ENCODE results near the gene ANKEF1. TPM values are rescaled to one million over a fixed set of nuclear protein-coding genes. Genes with fewer than 3 reads are reported as not detected.
"Not testable (repeated sequence)": the region's sequence is repeated elsewhere in the genome, so short reads cannot be mapped to it uniquely, and the experiment has no call there.

The ANKEF1 gene
- polyA plus RNA-seq, 1 donor (not counting 4 experiments of a cell fraction or from before 2014, with no cell fraction given): 12.4 TPM

- no peak for TF ChIP-seq EZH2 (IDR thresholded peaks at IDR 0.05; ENCODE audit: low read length)
- TF ChIP-seq CTCF (optimal IDR thresholded peaks at IDR 0.05 in 1 of 3, IDR thresholded peaks at IDR 0.05 in 1 of 3, conservative IDR thresholded peaks at IDR 0.05 in 1 of 3; ENCODE audit: extremely low read depth in 1 of 3, insufficient read depth in 2 of 3, low read length in 3 of 3): no peak
- H3K4me3 ChIP-seq (ENCODE audit: control insufficient read depth in 2 of 3, extremely low read depth in 1 of 3, insufficient read depth in 2 of 3, low read depth in 1 of 3, low read length in 3 of 3): peak overlapping the region in 1 of 3 experiments; percentile 32
- no peak overlapping the region for H3K9ac ChIP-seq (ENCODE audit: control insufficient read depth, extremely low read depth, insufficient read depth, low read length)
- dilution Hi-C loops (cut with MboI; ENCODE audit: extremely low pct_ligation_motif_present, low sequenced_read_pairs): no loop called here
- FAIRE-seq: no peak
- peaks cover 16% of the 10 kb centered on the region for H3K79me2 ChIP-seq (ENCODE audit: control insufficient read depth, insufficient read depth, low read length)
- peaks cover 0 to 8% of the 10 kb centered on the region in 2 experiments for H3K36me3 ChIP-seq (ENCODE audit: control insufficient read depth in 2 of 2, extremely low read depth in 1 of 2, insufficient read depth in 2 of 2, low read length in 2 of 2)
- peak overlapping the region; percentile 44 for H2AFZ ChIP-seq (ENCODE audit: control insufficient read depth, low read length)
- DNase-seq (ENCODE audit: low read depth, low spot score): no peak
- H3K27ac ChIP-seq (ENCODE audit: control insufficient read depth, insufficient read depth, low read length): no peak overlapping the region
- H3K27me3 ChIP-seq (ENCODE audit: control insufficient read depth, extremely low read depth, insufficient read depth, low read length): no peaks in the 10 kb centered on the region
- peaks cover 9% of the 10 kb centered on the region for H3K4me1 ChIP-seq (ENCODE audit: control insufficient read depth, extremely low read depth, insufficient read depth, low read length)
- peak overlapping the region; percentile 60 for H3K4me2 ChIP-seq (ENCODE audit: control insufficient read depth, extremely low read depth, insufficient read depth, low read depth, low read length)
- H3K9me3 ChIP-seq (ENCODE audit: control insufficient read depth, low read depth, low read length): no peaks in the 10 kb centered on the region
- no peaks in the 10 kb centered on the region for H4K20me1 ChIP-seq (ENCODE audit: control insufficient read depth, extremely low read depth, insufficient read depth, low read length)
- no peaks in the 10 kb centered on the region for H3K9me1 ChIP-seq (ENCODE audit: control insufficient read depth, extremely low read depth, insufficient read depth, low read length)
Measured at GRCh38 chr20:10033905-10034650, 709 bp upstream of the ANKEF1 start.

DNA sequence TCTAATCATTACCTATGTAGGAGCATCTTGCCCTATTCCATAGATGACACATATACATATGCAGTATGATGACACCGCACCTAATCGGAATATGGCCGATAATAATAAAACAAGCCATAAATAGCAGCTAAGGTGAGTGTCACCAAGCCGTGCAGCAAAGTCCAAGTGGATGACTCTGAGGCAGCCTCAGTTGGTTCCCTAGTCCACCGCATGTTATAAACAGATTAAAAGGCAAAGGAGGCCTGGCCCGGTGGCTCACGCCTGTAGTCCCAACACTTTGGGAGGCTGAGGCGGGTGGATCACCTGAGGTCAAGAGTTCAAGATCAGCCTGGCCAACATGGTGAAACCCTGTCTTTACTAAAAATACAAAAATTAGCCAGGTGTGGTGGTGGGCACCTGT lies 1.5 kb downstream of the ANKEF1 start:
- H3K36me3 ChIP-seq (ENCODE audit: control insufficient read depth in 2 of 2, extremely low read depth in 1 of 2, insufficient read depth in 2 of 2, low read length in 2 of 2); H3K9me3 ChIP-seq (ENCODE audit: control insufficient read depth, low read depth, low read length); FAIRE-seq; H3K4me3 ChIP-seq (ENCODE audit: control insufficient read depth in 2 of 3, extremely low read depth in 1 of 3, insufficient read depth in 2 of 3, low read depth in 1 of 3, low read length in 3 of 3); H3K4me2 ChIP-seq (ENCODE audit: control insufficient read depth, extremely low read depth, insufficient read depth, low read depth, low read length); H3K9me1 ChIP-seq (ENCODE audit: control insufficient read depth, extremely low read depth, insufficient read depth, low read length); H2AFZ ChIP-seq (ENCODE audit: control insufficient read depth, low read length); DNase-seq (ENCODE audit: low read depth, low spot score); H3K27me3 ChIP-seq (ENCODE audit: control insufficient read depth, extremely low read depth, insufficient read depth, low read length); H3K27ac ChIP-seq (ENCODE audit: control insufficient read depth, insufficient read depth, low read length); H4K20me1 ChIP-seq (ENCODE audit: control insufficient read depth, extremely low read depth, insufficient read depth, low read length); dilution Hi-C loops (cut with MboI; ENCODE audit: extremely low pct_ligation_motif_present, low sequenced_read_pairs); H3K9ac ChIP-seq (ENCODE audit: control insufficient read depth, extremely low read depth, insufficient read depth, low read length): not testable (repeated sequence)
- peaks cover 16% of the 10 kb centered on the region for H3K79me2 ChIP-seq (ENCODE audit: control insufficient read depth, insufficient read depth, low read length)
- H3K4me1 ChIP-seq (ENCODE audit: control insufficient read depth, extremely low read depth, insufficient read depth, low read length): peaks cover 18% of the 10 kb centered on the region

Measured in keratinocyte (primary cell).